GM12891 (cell line): ENCODE results near the gene SMC5.

ENCODE experiments used
- PAX5 ChIP-seq: IDR thresholded peaks from 2 replicates; pipeline ENCODE4 v1.6.1; 2011; ENCODE audit warnings: low read length, moderate library complexity, mild to moderate bottlenecking; ENCODE audit not compliant: insufficient read depth, severe bottlenecking
- POLR2A ChIP-seq: IDR thresholded peaks from 2 replicates; pipeline ENCODE4 v1.6.1; 2011; ENCODE audit warnings: low read depth, low read length, control low read depth
- POLR2AphosphoS5 ChIP-seq: IDR thresholded peaks from 2 replicates; pipeline ENCODE4 v1.6.1; 2011; ENCODE audit warnings: low read depth, low read length, control low read depth
- POU2F2 ChIP-seq: IDR thresholded peaks from 2 replicates; pipeline ENCODE4 v1.6.1; 2011; ENCODE audit warnings: low read depth, mild to moderate bottlenecking, control low read depth, low read length, moderate library complexity
- TAF1 ChIP-seq: IDR thresholded peaks from 2 replicates; pipeline ENCODE4 v1.6.1; 2011; ENCODE audit warnings: low read depth, low read length, control low read depth

DNA sequence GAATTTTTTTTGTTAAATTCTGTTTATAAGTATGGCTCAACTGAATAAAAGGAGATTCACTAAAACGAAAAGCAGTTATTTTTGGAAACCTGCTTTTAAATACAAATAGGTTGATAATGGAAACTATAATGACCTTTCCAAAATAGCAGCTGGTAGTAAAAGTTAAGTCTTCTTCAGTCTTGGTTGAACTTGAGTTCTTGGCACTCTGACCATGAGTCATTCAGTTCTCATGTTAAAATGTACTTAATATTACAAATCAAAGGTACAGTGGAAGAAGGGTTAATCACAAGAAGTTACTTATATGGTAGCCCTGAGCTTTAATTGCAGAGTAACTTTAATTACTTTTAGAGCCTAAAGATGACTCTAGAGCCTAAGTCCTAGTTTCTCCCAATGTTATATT lies 93.6 kb downstream of the SMC5 start:
- TF ChIP-seq TAF1: no peak
- TF ChIP-seq POU2F2: no peak
- no peak for TF ChIP-seq POLR2A
- no peak for TF ChIP-seq POLR2AphosphoS5
- TF ChIP-seq PAX5: no peak
